ENCODE measurements around the gene FXN.

FXN gene

GRCh38 chr9:69020301-69021145 lies 15.0 kb upstream of the FXN start:
- no peak for TF ChIP-seq CTCF (IDR thresholded peaks at IDR 0.05; ENCODE audit: control insufficient read depth, extremely low read depth, insufficient read depth)
- DNase-seq (ENCODE audit: low read depth) = no peak
- H3K4me3 ChIP-seq (ENCODE audit: low read depth, low read length) = no peak overlapping the region

GRCh38 chr9:69023650-69024049 lies 11.9 kb upstream of the FXN start:
- TF ChIP-seq CTCF (IDR thresholded peaks at IDR 0.05; ENCODE audit: control insufficient read depth, extremely low read depth, insufficient read depth) = no peak
- DNase-seq (ENCODE audit: low read depth) = no peak
- H3K4me3 ChIP-seq (ENCODE audit: low read depth, low read length) = peak overlapping the region; percentile 5; the same call in 1 of the 2 replicates

GRCh38 chr9:69027355-69028097 lies 8.0 kb upstream of the FXN start:
- DNase-seq (ENCODE audit: low read depth) = no peak
- no peak overlapping the region for H3K4me3 ChIP-seq (ENCODE audit: low read depth, low read length)
- TF ChIP-seq CTCF (IDR thresholded peaks at IDR 0.05; ENCODE audit: control insufficient read depth, extremely low read depth, insufficient read depth) = peak; percentile 90

- H3K4me3 ChIP-seq (ENCODE audit: low read depth, low read length) = no peak overlapping the region
- TF ChIP-seq CTCF (IDR thresholded peaks at IDR 0.05; ENCODE audit: control insufficient read depth, extremely low read depth, insufficient read depth) = no peak
- DNase-seq (ENCODE audit: low read depth) = no peak
These were observed 6.8 kb upstream of the FXN start for GRCh38 chr9:69028754-69029153.

- DNase-seq (ENCODE audit: low read depth) = no peak
- H3K4me3 ChIP-seq (ENCODE audit: low read depth, low read length) = no peak overlapping the region
- no peak for TF ChIP-seq CTCF (IDR thresholded peaks at IDR 0.05; ENCODE audit: control insufficient read depth, extremely low read depth, insufficient read depth)
These were observed 6.0 kb upstream of the FXN start for GRCh38 chr9:69029535-69029934.

GRCh38 chr9:69030851-69031645 lies 4.5 kb upstream of the FXN start:
- H3K4me3 ChIP-seq (ENCODE audit: low read depth, low read length) = no peak overlapping the region
- DNase-seq (ENCODE audit: low read depth) = no peak
- TF ChIP-seq CTCF (IDR thresholded peaks at IDR 0.05; ENCODE audit: control insufficient read depth, extremely low read depth, insufficient read depth) = no peak

Measured in LNCaP clone FGC (cell line).